Stimulated activated CD8-positive, alpha-beta memory T cell treated with anti-CD3 and anti-CD28 coated beads, Interleukin-4, amount 100 ng/mL, for 4 hours (primary cell): ENCODE data around the gene HERC5.
A peak's percentile ranks its signal among the peaks of the same experiment; 100 is the strongest.
"Not testable (repeated sequence)": the region's sequence is repeated elsewhere in the genome, so short reads cannot be mapped to it uniquely, and the experiment has no call there.

Experiments used
- DNase-seq, 2 donors: peaks; one replicate each; pipeline ENCODE4 v3.0.0-alpha.2; 2020; ENCODE audit warnings: low read depth in 2 of 2, low spot score in 1 of 2

The HERC5 gene

DNA sequence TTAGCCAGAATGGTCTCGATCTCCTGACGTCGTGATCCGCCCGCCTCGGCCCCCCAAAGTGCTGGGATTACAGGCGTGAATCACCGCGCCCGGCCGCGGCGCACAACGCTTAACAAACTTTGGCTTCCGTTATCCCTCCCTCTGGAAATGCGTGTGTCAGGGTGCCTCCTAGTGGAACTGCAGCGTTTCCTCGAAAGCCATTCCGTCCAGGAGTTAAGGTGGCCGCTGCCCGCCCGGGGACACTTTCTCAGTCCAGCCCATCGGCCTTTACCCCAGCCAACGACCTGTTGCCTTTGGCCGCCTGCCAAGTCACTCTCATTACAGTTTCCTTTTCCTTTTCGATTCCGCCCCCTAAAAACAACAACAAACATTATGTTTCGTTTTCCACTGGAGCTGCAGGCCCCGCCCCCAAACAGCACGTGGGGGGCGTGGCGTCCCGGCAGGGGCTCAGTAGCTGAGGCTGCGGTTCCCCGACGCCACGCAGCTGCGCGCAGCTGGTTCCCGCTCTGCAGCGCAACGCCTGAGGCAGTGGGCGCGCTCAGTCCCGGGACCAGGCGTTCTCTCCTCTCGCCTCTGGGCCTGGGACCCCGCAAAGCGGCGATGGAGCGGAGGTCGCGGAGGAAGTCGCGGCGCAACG, at the start of gene HERC5:
HERC5 (plus strand) TSS at position 450 of the 637 bp plus-strand sequence; CDS start at position 601, 151 bp downstream.
- peak; percentile 79 to 84 for DNase-seq

DNA sequence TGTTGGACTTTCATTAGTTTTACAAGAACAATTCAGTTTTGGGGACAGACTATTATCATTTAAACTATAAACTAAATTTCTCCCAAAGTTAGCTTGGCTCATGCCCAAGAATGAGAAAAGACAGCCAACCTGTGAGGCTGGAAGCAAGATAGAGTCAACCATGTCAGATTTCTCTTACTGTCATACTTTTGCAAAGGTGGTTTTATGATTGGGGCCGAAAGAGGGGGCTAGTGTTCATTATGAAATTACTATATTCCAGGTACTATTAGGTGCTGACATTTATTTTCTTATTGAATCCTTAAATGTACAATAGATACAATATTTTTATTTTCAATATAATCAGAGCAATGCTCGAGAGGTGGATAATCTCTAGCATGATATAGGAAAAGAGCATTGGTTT, 47.7 kb upstream of the HERC5 start:
- DNase-seq: no peak

DNA sequence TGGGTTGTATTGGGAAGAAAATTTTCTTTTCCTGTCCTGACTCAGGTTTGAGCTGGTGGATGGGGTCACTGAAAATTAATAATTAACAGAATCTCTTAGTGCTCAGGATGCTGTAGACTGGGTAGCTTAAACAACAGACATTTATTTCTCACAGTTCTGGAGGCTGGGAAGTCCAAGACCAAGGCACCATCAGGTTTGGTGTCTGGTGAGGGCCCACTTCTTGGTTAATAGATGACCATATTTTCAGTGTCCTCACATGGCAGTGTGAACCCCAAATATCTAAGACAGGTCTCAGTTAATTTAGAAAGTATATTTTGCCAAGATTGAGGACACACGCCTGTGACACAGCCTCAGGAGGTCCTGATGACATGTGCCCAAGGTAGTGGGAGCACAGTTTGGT, 47.1 kb upstream of the HERC5 start:
- DNase-seq: no peak

DNA sequence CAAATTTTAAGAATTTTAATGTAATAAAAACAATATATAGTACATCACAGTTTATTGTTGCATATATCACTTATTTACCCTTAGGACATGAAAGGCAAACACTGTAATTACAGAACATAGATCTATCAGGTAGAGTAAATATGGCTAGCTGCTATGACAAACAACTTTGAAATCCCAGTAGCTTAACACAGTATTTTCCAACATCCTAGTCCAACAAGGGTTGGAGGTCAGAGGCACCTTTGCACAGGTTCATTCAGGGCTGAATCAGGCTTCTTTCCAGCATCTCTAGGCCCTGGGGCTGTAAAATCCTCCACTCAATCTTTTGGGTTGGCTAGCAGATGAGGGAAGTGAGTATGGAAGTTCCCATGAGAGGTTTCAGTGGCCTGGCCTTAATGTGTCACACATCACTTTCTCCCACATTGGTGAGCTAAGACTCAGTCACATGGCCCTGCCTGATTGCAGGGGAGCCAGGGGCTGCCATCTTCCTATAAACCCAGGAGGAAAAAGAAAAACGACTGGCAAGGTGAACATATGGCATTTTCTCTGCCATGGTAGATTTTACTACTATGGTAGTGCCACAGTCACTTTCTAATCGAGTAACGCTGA, 45.3 kb upstream of the HERC5 start:
- DNase-seq: no peak

DNA sequence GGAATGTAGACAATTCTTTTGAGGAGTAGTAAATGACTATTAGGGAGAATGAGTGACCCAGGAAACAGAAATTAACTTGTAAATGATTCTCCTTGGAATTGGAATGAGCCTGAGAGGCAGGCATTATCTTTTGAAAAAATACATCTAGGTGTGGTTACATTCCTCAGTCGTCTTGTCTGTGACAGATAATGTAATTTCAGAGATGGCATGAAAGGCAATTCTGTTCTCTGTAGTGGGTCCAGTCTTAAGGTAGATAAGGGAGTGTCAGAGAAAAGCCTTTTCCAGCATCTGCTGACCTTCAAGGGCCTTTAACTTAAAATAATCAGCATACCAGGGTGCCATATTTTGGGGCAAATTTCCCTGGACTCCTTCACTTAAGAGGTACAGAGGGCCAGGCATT, 43.1 kb upstream of the HERC5 start:
- no peak for DNase-seq

DNA sequence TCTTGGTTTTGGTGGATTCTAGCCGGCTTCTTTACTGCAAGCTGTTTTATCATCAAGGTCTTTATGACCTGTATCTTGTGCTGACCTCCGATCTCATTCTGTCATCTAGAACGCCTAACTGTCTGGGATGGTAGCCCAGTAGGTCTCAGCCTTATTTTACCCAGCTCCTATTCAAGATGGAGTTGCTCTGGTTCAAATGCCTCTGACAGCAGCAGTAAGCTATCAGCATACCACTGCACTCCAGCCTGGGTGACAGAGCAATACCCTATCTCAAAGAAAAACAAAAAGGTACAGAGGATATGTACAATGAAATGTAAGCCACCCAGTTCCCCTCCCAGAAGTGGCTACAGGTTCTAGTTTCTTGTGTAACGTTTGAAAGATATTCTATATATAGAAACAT, 42.2 kb upstream of the HERC5 start:
- DNase-seq: no peak

DNA sequence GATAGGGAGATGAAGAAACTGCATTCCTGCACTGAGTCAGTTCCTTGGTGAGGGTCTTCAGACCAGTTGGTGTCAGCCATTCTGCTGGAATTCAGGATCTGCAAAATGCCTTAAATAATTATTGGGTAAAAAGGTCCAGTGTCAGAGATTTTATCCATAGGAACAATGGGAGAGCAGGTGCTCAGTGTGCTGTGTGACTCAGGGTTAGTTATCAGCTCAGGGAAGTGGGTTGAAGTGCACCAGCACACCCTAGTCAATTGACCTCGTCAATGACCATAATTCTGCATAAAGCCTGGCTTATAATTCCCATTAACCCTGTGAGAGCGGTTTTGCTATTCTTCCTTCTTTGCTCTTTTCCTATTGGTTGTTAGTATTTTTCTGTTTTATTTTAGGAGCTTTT, 40.9 kb upstream of the HERC5 start:
- no peak for DNase-seq

DNA sequence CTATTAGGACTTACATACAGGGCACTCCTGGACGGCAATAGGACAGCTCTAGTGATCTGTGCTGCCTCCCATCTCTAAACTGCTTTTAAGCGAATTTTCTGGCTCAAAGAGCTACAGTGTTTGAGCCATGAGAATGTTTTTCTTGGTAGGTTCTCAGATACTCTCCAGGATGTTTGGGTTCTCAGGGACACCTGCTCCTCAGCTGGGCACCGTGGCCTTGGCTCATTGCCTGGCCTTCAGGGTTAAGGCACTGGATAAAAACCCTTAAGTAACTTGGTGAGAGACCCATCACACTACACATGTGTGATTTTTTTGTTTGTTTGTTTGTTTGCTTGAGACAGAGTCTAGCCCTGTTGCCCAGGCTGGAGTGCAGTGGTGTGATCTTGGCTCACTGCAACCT, 38.5 kb upstream of the HERC5 start:
- DNase-seq: no peak

DNA sequence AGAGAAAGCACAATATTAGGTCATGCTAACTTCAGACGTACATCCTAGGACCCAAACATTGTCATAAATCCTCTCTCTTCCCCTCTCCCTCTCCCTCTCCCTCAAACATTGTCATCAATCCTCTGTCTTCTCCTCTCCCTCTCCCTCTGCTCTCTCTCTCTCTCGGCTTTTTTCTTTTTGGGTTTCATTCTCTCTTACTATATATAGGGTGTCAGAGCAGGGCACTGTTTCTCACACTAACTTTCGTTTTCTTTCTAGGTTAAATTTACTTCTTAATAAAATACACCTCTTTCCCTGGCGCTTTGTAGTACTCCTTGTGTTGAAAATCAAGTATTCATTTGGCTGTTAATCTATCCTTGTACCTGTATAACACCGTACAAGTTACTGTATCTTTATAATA, 37.0 kb upstream of the HERC5 start:
- DNase-seq: no peak

DNA sequence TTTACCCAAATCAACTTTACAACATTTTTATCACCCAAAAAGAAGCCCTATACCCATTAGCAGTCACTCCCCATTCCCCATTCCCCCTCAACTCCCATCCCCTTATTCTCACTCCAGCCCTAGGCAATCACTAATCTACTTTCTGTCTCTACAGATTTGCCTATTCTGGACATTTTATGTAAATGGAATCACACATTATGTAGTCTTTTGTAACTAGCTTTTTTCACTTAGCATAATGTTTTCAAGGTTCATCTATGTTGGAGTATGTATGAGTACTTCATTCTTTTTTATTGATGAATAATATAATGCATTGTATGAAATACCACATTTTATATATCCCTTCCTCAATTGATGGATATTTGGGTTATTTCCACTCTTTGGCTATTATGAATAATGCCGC, 36.1 kb upstream of the HERC5 start:
- DNase-seq: no peak

DNA sequence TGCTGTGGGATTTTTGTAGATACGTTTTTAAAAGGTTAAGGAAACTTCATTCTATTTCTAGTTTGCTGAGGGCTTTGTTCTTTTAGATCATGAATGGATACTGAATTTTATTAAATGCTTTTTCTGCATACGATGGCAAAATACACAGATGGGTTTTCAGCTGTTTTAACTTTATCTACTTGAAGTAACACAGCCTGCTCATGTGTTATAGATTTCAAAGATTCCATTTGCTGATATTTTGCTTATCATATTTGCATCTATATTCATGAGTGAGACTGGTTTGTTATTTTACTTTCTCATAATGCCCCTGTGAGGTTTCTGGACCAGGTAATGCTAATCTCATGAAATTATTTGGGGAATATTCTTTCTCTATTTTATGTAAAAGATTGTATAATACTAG, 34.5 kb upstream of the HERC5 start:
- no peak for DNase-seq

DNA sequence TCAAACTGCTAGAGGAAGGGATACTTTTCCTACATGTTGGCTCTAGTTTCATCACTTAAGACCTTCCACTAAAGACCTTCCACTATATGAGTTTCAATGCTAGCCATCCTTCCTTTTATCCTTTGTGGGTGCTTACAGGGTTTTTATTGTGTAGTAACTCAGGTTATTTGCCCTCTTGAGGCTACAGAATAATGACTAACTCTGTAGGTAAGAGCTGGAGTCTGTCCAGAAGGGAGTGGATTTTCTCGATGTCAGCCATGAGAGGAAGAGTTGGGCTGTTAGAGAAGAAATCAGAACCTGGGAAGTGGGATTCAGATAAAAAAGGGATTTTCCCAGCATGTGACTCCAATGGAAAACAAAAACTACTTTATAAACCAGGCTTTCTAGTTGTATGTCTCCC, 27.5 kb upstream of the HERC5 start:
- no peak for DNase-seq

DNA sequence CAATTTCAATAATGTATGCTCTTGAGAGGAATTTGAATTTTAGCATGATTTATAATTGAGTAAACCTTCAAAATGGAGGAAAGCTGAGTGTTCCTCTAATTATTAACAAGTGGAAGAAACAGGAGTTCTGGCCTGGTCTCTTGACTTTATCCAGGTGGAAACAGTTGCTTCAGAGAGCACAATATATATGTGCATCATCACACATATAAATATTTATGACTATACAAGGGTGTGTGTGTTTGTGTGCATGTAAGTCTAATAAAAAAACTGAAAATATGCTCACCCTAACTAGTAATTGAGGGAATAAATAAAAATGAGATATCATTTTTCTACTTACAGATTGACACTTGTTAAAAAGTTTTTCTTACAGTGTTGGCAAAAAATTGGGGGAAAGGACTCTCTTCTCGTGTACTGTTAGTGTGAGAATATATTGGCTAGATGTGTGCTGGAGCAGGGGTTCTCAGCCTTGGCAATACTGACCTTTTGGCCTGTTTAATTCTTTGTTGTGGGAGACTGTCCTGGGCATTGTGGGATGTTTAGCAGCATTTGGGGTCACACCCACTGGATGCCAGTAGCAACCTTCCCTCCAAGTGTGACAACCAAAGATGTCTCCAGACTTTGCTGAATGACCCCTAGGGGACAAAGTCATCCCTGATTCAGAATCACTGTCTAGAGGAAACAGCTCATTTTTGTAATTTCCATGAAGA, 20.8 kb upstream of the HERC5 start:
- DNase-seq: no peak

DNA sequence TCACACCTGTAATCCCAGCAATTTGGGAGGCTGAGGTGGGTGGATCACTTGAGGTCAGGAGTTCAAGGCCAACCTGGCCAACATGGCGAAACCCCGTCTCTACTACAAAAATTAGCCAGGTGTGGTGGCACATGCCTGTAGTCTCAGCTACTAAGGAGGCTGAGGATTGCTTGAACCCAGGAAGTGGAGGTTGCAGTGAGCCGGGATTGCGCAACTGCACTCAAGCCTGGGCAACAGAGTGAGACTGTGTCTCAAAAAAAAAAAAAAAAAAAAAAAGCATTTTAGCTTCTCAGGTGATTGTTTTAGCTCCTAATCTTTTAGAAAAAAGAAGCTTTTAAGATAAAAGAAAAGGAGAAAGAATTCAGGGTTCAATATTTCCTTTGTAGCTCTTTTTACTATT, 19.0 kb upstream of the HERC5 start:
- not testable (repeated sequence) for DNase-seq

DNA sequence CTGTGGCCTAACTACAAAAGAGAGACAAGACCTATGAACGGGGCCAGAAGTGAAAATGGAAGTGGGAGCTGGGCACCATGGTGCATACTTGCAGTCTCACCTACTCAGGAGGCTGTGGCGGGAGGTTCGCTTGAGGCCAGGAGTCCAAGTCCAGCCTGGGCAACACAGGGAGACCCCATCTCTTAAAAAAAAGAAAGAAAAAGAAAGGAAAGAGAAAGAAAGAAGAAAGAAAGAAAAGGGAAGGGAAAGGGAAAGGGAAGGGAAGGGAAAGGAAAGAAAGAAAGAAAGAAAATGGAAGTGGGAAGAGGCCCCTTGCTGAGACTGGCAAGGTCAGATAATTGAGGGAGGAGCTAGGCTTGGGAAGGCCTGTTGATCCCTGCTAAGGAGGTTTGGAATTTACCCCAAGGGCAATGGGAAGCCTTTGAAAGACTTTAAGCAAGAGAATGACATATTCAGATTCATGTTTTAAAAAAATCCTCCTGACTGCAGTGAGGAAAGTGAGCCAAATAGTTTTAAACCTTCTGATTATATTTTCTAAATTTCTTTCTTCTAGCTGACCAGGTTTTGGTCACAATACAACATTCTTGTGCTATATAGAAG, 17.7 kb upstream of the HERC5 start:
- no peak for DNase-seq

DNA sequence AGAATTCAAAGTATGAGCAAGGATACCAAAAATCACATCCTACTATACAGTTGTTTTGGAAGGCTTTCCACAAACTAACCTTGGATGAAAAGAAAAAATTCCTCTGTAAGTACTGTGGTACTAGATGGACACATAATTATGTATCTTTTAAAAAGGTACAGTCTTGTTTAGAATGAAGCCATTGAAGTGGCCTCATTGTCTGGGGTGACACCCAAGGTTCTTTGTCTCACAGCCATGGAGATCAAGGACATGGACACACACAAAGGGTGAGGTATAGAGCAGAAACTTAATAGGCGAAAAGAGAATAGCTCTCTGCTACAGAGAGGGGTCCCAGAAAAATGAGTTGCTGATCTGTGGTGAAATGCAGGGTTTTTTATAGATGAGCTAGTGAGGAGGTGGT, 16.8 kb upstream of the HERC5 start:
- DNase-seq: no peak

DNA sequence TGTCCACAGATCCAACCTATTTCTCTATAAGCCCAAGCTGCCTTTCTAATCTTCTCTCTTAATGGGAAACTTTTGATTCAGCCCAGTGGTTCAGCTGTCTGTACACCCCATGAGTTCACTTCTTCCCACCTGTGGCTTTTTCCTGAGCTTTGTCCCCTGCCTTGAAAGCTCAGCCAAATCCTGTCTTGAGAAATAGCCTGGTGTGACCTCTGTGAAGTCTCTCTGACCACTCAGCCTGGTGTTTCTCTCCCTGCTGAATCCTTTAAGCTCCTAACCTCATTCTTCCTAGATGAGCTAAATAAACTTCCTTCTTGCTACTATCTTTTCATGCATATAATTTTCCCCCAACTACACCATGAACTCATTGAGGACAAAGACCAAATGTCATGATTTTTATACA, 15.2 kb upstream of the HERC5 start:
- DNase-seq: no peak

DNA sequence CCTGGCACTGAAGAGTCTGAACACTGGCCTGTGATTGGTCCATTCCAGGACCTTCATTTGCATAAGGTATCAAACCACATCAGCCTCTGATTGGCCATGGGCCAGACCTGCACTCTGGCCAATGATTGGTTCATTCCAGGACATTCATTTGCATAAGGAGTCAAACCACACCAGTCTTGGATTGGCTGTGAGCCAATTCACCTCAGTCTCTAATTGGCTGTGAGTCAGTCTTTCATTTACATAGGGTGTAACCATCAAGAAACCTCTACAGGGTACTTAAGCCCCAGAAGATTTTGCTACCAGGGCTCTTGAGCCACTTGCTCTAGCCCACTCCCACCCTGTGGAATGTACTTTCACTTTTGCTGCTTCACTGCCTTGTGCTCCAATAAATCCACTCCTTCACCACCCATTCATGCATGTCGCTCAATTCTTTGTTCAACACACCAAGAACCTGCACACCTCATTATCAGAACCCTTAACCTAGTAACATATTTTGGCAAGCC, 14.2 kb upstream of the HERC5 start:
- no peak for DNase-seq

DNA sequence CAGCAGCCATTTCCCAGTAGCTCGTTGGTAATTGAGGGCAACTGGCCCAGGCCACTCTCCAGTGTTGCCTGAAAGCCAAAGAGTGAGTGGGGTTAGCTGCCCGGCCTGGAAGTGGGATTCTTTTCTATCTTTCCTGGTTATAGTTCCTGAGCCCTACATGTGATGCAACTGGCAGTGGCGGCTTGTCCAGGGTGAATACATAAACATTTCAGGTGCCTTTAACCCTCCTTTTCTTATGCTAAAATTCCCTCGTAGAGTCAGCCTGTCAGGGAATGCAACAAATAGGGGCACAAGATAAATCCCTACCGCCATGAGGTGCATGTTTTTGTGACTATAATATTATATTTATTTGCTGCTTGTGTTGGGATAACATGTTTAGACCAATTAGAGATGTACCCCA, 13.4 kb upstream of the HERC5 start:
- DNase-seq: no peak

DNA sequence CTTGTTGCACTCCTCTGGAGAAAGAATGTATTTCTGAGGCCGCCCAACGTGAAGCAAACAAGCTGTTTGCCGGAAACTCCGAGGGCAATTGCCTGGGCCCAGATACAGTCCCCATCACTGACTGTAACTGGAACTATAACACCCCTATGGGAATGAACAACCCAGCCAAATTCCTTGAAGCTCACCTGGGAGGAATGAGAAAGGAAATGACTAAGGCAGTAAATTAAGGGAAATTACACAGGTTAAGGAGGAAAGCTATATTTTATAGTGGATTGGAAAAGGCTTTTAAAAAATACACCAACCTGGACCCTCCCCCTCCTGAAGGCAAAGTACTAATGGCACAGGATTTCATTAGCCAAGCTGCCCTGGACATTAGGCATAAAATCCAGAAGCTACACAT, 11.7 kb upstream of the HERC5 start:
- DNase-seq: no peak

DNA sequence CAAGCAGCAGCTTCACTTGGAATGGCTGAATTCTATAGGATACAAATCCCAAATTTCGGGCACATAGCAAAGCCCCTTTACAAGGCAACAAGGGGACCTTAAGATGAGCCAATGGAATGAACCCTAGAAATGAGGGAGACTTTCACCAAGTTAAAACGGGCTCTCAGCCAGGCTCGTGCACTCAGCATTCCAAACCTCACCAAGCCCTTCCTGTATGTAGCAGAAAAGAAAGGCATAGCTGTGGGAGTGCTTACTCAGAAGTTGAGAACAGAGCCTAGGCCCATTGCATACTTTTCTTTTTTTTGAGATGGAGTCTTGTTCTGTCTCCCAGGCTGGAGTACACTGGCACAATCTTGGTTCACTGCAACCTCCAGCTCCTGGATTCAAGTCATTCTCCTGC, 10.8 kb upstream of the HERC5 start:
- no peak for DNase-seq
